HG03565 (cell line): Measurements from ENCODE around the gene RANBP17.
"Not testable (repeated sequence)": the region's sequence is repeated elsewhere in the genome, so short reads cannot be mapped to it uniquely, and the experiment has no call there.

Experiments
- ATAC-seq: cut with Tn5 transposase; IDR thresholded peaks from one replicate; pipeline ENCODE4 v1.9.1; 2021; ENCODE audit warnings: mild to moderate bottlenecking, moderate library complexity; ENCODE audit not compliant: unreplicated experiment

The RANBP17 gene

GRCh38 chr5:170937914-170938313 lies 76.1 kb downstream of the RANBP17 start:
- ATAC-seq: no peak

GRCh38 chr5:170939178-170939577 lies 77.4 kb downstream of the RANBP17 start:
- ATAC-seq: no peak

GRCh38 chr5:170941788-170942187 lies 80.0 kb downstream of the RANBP17 start:
- ATAC-seq: no peak

- no peak for ATAC-seq
Measured at GRCh38 chr5:170945275-170945674, 83.5 kb downstream of the RANBP17 start.

- ATAC-seq: no peak
Measured at GRCh38 chr5:170960567-170960966, 98.7 kb downstream of the RANBP17 start.

GRCh38 chr5:170963521-170963920 lies 101.7 kb downstream of the RANBP17 start:
- ATAC-seq: no peak

- ATAC-seq: no peak
Measured at GRCh38 chr5:170974461-170974860, 112.6 kb downstream of the RANBP17 start.

- not testable (repeated sequence) for ATAC-seq
Measured at GRCh38 chr5:170980261-170980660, 118.4 kb downstream of the RANBP17 start.

- ATAC-seq: no peak
Measured at GRCh38 chr5:170985486-170985885, 123.7 kb downstream of the RANBP17 start.

- ATAC-seq: no peak
Measured at GRCh38 chr5:170986598-170986997, 124.8 kb downstream of the RANBP17 start.

GRCh38 chr5:170993476-170993875 lies 131.7 kb downstream of the RANBP17 start:
- ATAC-seq: no peak

GRCh38 chr5:171010086-171010485 lies 148.3 kb downstream of the RANBP17 start:
- ATAC-seq: no peak

GRCh38 chr5:171010816-171011215 lies 149.0 kb downstream of the RANBP17 start:
- no peak for ATAC-seq

GRCh38 chr5:171023508-171023907 lies 161.7 kb downstream of the RANBP17 start:
- ATAC-seq: no peak

- no peak for ATAC-seq
Measured at GRCh38 chr5:171024084-171024483, 162.3 kb downstream of the RANBP17 start.

- ATAC-seq: no peak
Measured at GRCh38 chr5:171029401-171029800, 167.6 kb downstream of the RANBP17 start.

GRCh38 chr5:171031977-171032376 lies 170.2 kb downstream of the RANBP17 start:
- no peak for ATAC-seq

- ATAC-seq: no peak
Measured at GRCh38 chr5:171032435-171032973, 170.7 kb downstream of the RANBP17 start.

- ATAC-seq: not testable (repeated sequence)
Measured at GRCh38 chr5:171041893-171042292, 180.1 kb downstream of the RANBP17 start.

GRCh38 chr5:171050916-171051315 lies 189.1 kb downstream of the RANBP17 start:
- ATAC-seq: no peak

GRCh38 chr5:171055875-171056454 lies 194.1 kb downstream of the RANBP17 start:
- no peak for ATAC-seq

GRCh38 chr5:171067540-171068130 lies 205.8 kb downstream of the RANBP17 start:
- ATAC-seq: no peak

GRCh38 chr5:171074747-171075146 lies 212.9 kb downstream of the RANBP17 start:
- ATAC-seq: no peak
